Dendritic cell treated with granulocyte-macrophage colony-stimulating factor and Interleukin-4, amounts not matched to agents 40 ng/mL and 50 ng/mL, for 4 days (primary cell): Measurements from ENCODE around the gene CTU2.

ENCODE experiments used
- H3K27ac Mint-ChIP-seq: one replicate; pipeline ENCODE4 v1.8.0; 2022; ENCODE audit warnings: mild to moderate bottlenecking, mixed read lengths
- H3K27me3 Mint-ChIP-seq: one replicate; pipeline ENCODE4 v1.8.0; 2022; ENCODE audit warnings: mild to moderate bottlenecking, mixed read lengths
- H3K36me3 Mint-ChIP-seq: one replicate; pipeline ENCODE4 v1.8.0; 2022; ENCODE audit warnings: low read depth, mixed read lengths
- H3K4me1 Mint-ChIP-seq: one replicate; pipeline ENCODE4 v1.8.0; 2022; ENCODE audit warnings: low read depth, mixed read lengths
- H3K4me3 Mint-ChIP-seq: one replicate; pipeline ENCODE4 v1.8.0; 2022; ENCODE audit warnings: mild to moderate bottlenecking, moderate library complexity, mixed read lengths
- H3K9me3 Mint-ChIP-seq: one replicate; pipeline ENCODE4 v1.8.0; 2022; ENCODE audit warnings: mixed read lengths
- intact Hi-C: fragments of 100-400 bp; cut with micrococcal nuclease; formaldehyde crosslinking; loops from one replicate; pipeline ENCODE4 v1.15.0; 2022

The CTU2 gene

DNA sequence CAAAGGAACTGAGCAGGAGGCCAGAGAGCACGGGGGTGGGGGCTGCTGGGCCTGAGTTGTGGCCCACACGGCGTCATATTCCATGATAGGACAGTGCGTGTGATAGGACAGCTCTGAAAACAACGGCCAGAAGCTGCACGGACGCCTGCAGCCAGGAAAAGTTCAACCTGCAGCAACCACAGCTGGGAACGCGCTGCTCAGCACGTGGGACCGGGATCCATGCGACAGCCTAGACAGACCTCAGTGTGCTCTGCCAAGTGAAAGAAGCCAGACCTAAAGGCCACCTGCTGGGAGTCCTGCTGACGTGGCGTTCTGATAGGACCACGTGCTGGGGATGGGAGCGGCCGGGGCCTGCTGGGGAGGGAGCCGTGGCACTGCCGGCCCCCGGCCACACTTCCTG is 21.6 kb downstream of the CTU2 start:
- H3K4me3 Mint-ChIP-seq = no peak overlapping the region
- H3K27me3 Mint-ChIP-seq = no peaks in the 10 kb centered on the region
- H3K4me1 Mint-ChIP-seq = no peaks in the 10 kb centered on the region
- H3K9me3 Mint-ChIP-seq = no peaks in the 10 kb centered on the region
- peaks cover 88% of the 10 kb centered on the region for H3K36me3 Mint-ChIP-seq
- H3K27ac Mint-ChIP-seq = no peak overlapping the region
- intact Hi-C loops = no loop called here

- no peaks in the 10 kb centered on the region for H3K9me3 Mint-ChIP-seq
- intact Hi-C loops = no loop called here
- peaks cover 88% of the 10 kb centered on the region for H3K36me3 Mint-ChIP-seq
- no peaks in the 10 kb centered on the region for H3K4me1 Mint-ChIP-seq
- no peak overlapping the region for H3K4me3 Mint-ChIP-seq
- no peaks in the 10 kb centered on the region for H3K27me3 Mint-ChIP-seq
- no peak overlapping the region for H3K27ac Mint-ChIP-seq
These were observed 24.6 kb downstream of the CTU2 start for GRCh38 chr16:88730632-88731607.

GRCh38 chr16:88731699-88732098 is 25.4 kb downstream of the CTU2 start:
- intact Hi-C loops = no loop called here
- Mint-ChIP-seq H3K4me1 (no peaks in the 10 kb centered on the region), H3K9me3 (no peaks in the 10 kb centered on the region), H3K36me3 (peaks cover 88% of the 10 kb centered on the region), H3K27ac (no peak overlapping the region), H3K4me3 (no peak overlapping the region), H3K27me3 (no peaks in the 10 kb centered on the region)

- no peaks in the 10 kb centered on the region for H3K4me1 Mint-ChIP-seq
- H3K27ac Mint-ChIP-seq = no peak overlapping the region
- no peak overlapping the region for H3K4me3 Mint-ChIP-seq
- H3K36me3 Mint-ChIP-seq = peaks cover 88% of the 10 kb centered on the region
- no peaks in the 10 kb centered on the region for H3K9me3 Mint-ChIP-seq
- no peaks in the 10 kb centered on the region for H3K27me3 Mint-ChIP-seq
- intact Hi-C loops = no loop called here
These were observed 26.1 kb downstream of the CTU2 start for GRCh38 chr16:88732172-88732960.

- H3K27ac Mint-ChIP-seq = no peak overlapping the region
- no peaks in the 10 kb centered on the region for H3K27me3 Mint-ChIP-seq
- H3K9me3 Mint-ChIP-seq = no peaks in the 10 kb centered on the region
- H3K4me1 Mint-ChIP-seq = no peaks in the 10 kb centered on the region
- peaks cover 88% of the 10 kb centered on the region for H3K36me3 Mint-ChIP-seq
- intact Hi-C loops = no loop called here
- no peak overlapping the region for H3K4me3 Mint-ChIP-seq
These were observed 26.6 kb downstream of the CTU2 start for GRCh38 chr16:88732961-88733294.

- H3K4me3 Mint-ChIP-seq = no peak overlapping the region
- no peaks in the 10 kb centered on the region for H3K9me3 Mint-ChIP-seq
- no peak overlapping the region for H3K27ac Mint-ChIP-seq
- peaks cover 94% of the 10 kb centered on the region for H3K36me3 Mint-ChIP-seq
- H3K27me3 Mint-ChIP-seq = no peaks in the 10 kb centered on the region
- intact Hi-C loops = no loop called here
- H3K4me1 Mint-ChIP-seq = peaks cover 4% of the 10 kb centered on the region
These were observed 27.5 kb downstream of the CTU2 start for GRCh38 chr16:88733630-88734360.

- H3K9me3 Mint-ChIP-seq = no peaks in the 10 kb centered on the region
- H3K4me3 Mint-ChIP-seq = no peak overlapping the region
- H3K4me1 Mint-ChIP-seq = peaks cover 5% of the 10 kb centered on the region
- no peak overlapping the region for H3K27ac Mint-ChIP-seq
- H3K27me3 Mint-ChIP-seq = no peaks in the 10 kb centered on the region
- intact Hi-C loops = no loop called here
- peaks cover 99% of the 10 kb centered on the region for H3K36me3 Mint-ChIP-seq
These were observed 28.0 kb downstream of the CTU2 start for GRCh38 chr16:88734361-88734728.

GRCh38 chr16:88735121-88735520 is 28.8 kb downstream of the CTU2 start:
- Mint-ChIP-seq H3K27me3 (no peaks in the 10 kb centered on the region), H3K36me3 (peaks cover 100% of the 10 kb centered on the region), H3K4me3 (no peak overlapping the region), H3K27ac (no peak overlapping the region), H3K4me1 (peaks cover 5% of the 10 kb centered on the region), H3K9me3 (no peaks in the 10 kb centered on the region)
- intact Hi-C loops = loop anchor here (5.0 kb wide), 1 partner anchor 432 kb away; no protein-coding TSS in a partner anchor

DNA sequence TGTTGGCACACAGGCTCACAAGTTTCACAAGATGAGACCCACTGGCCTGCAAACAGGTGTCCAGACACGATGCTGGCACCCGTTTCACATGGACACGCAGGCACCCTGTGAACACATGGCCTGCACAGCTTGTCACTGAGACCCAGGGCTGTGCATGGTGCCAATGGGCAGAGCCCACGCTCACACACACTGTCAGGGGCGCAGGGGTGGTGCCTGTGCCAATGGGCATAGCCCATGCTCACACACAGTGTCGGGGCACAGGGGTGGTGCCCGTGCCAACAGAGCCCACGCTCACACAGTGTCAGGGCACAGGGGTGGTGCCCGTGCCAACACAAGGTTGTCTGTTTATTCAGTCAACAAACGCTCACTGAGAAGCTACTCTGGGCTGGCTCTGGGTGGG is 29.3 kb downstream of the CTU2 start:
- Mint-ChIP-seq H3K27me3 (no peaks in the 10 kb centered on the region), H3K27ac (no peak overlapping the region), H3K9me3 (no peaks in the 10 kb centered on the region), H3K4me3 (no peak overlapping the region), H3K36me3 (peaks cover 100% of the 10 kb centered on the region), H3K4me1 (peaks cover 5% of the 10 kb centered on the region)
- intact Hi-C loops = loop anchor here (2.0 to 5.0 kb wide), 3 partner anchors 49 to 481 kb away; partner anchors contain the start of genes PIEZO1 and ZNF778

GRCh38 chr16:88736088-88736487 is 29.8 kb downstream of the CTU2 start:
- Mint-ChIP-seq H3K27ac (no peak overlapping the region), H3K36me3 (peaks cover 100% of the 10 kb centered on the region), H3K4me1 (peaks cover 5% of the 10 kb centered on the region), H3K27me3 (no peaks in the 10 kb centered on the region), H3K4me3 (no peak overlapping the region), H3K9me3 (no peaks in the 10 kb centered on the region)
- intact Hi-C loops = loop anchor here (2.0 to 5.0 kb wide), 3 partner anchors 49 to 481 kb away; partner anchors contain the start of genes PIEZO1 and ZNF778

GRCh38 chr16:88736496-88736895 is 30.2 kb downstream of the CTU2 start:
- Mint-ChIP-seq H3K4me1 (peaks cover 5% of the 10 kb centered on the region), H3K9me3 (no peaks in the 10 kb centered on the region), H3K36me3 (peaks cover 100% of the 10 kb centered on the region), H3K27ac (no peak overlapping the region), H3K4me3 (no peak overlapping the region), H3K27me3 (no peaks in the 10 kb centered on the region)
- intact Hi-C loops = loop anchor here (2.0 to 5.0 kb wide), 3 partner anchors 48 to 480 kb away; partner anchors contain the start of genes PIEZO1 and ZNF778

GRCh38 chr16:88737298-88738150 is 31.2 kb downstream of the CTU2 start:
- intact Hi-C loops = loop anchor here (2.0 to 5.0 kb wide), 3 partner anchors 47 to 479 kb away; partner anchors contain the start of genes PIEZO1 and ZNF778
- H3K4me3 Mint-ChIP-seq = no peak overlapping the region
- H3K9me3 Mint-ChIP-seq = no peaks in the 10 kb centered on the region
- H3K27ac Mint-ChIP-seq = no peak overlapping the region
- H3K4me1 Mint-ChIP-seq = peaks cover 5% of the 10 kb centered on the region
- no peaks in the 10 kb centered on the region for H3K27me3 Mint-ChIP-seq
- H3K36me3 Mint-ChIP-seq = peaks cover 100% of the 10 kb centered on the region
